PC-3 (cell line): Measurements from ENCODE around the gene VDAC1. TPM values are rescaled to one million over a fixed set of nuclear protein-coding genes. Genes with fewer than 3 reads are reported as not detected.

ENCODE experiments used
- ATAC-seq: fragments of 200-7000 bp; cut with Tn5 transposase; 2 replicates; pipeline ENCODE4 v1.9.1; 2020; ENCODE audit warnings: mild to moderate bottlenecking, moderate library complexity
- BruUV-seq: library from RNA; stranded (reverse); fragments of 400-500 nt; replicated peaks from 2 replicates; lab custom pipeline; 2021; lab: Mats Ljungman, UMichigan
- CTCF ChIA-PET: fragments of 300-600 bp; sonication (Branson Sonifier 250); formaldehyde crosslinking; loops from one replicate; lab custom pipeline; 2022; ENCODE audit warnings: antibody characterized with exemption; lab: Charles Lee
- POLR2A ChIA-PET: fragments of 300-600 bp; sonication (Branson Sonifier 250); formaldehyde crosslinking; loops from one replicate; lab custom pipeline; 2022; ENCODE audit warnings: antibody characterized with exemption; ENCODE audit not compliant: unreplicated experiment; lab: Charles Lee
- DNase-seq: peaks from one replicate; pipeline ENCODE4 v3.0.0-alpha.2; 2015
- H2AFZ ChIP-seq: fragments of 300-600 bp; sonication (generic); 2 replicates; pipeline ENCODE4 v1.6.0; 2016; ENCODE audit warnings: antibody characterized with exemption, low read length
- H3F3A ChIP-seq: fragments of 300-600 bp; sonication (generic); one replicate; pipeline ENCODE4 v1.6.0; 2017; ENCODE audit warnings: antibody characterized with exemption, low read length, control low read depth, mild to moderate bottlenecking; ENCODE audit not compliant: unreplicated experiment
- H3K27ac ChIP-seq: fragments of 300-600 bp; sonication (generic); 2 replicates; pipeline ENCODE4 v1.5.1; 2016; ENCODE audit warnings: mild to moderate bottlenecking, low read length
- H3K27me3 ChIP-seq: fragments of 300-600 bp; sonication (generic); 2 replicates; pipeline ENCODE4 v1.6.1; 2016; ENCODE audit warnings: low read length, mixed read lengths
- H3K36me3 ChIP-seq: fragments of 300-600 bp; sonication (generic); 2 replicates; pipeline ENCODE4 v1.6.1; 2016; ENCODE audit warnings: low read depth, mixed run types, low read length, mixed read lengths
- H3K4me1 ChIP-seq: fragments of 300-600 bp; sonication (generic); 2 replicates; pipeline ENCODE4 v1.5.1; 2016; ENCODE audit warnings: low read length; ENCODE audit not compliant: insufficient read depth
- H3K4me2 ChIP-seq: fragments of 300-600 bp; sonication (generic); 2 replicates; pipeline ENCODE4 v1.6.0; 2016; ENCODE audit warnings: low read length
- H3K4me3 ChIP-seq: fragments of 300-600 bp; sonication (generic); 2 replicates; pipeline ENCODE4 v1.5.1; 2016; ENCODE audit warnings: mild to moderate bottlenecking, low read length, mixed read lengths
- H3K79me2 ChIP-seq: fragments of 300-600 bp; sonication (generic); 2 replicates; pipeline ENCODE4 v1.6.1; 2017; ENCODE audit warnings: low read length, mixed read lengths
- H3K9ac ChIP-seq: fragments of 300-600 bp; sonication (generic); 2 replicates; pipeline ENCODE4 v1.6.0; 2016; ENCODE audit warnings: mild to moderate bottlenecking, low read length
- H3K9me2 ChIP-seq: fragments of 300-600 bp; sonication (generic); replicated peaks from 2 replicates; pipeline ENCODE4 v1.6.1; 2016; ENCODE audit warnings: mixed run types, low read length, mixed read lengths
- H3K9me3 ChIP-seq: fragments of 300-600 bp; sonication (generic); 2 replicates; pipeline ENCODE4 v1.6.1; 2016; ENCODE audit warnings: low read length, mixed read lengths
- H4K20me1 ChIP-seq: fragments of 300-600 bp; sonication (generic); 2 replicates; pipeline ENCODE4 v1.6.1; 2016; ENCODE audit warnings: low read length, mixed read lengths
- CTCF ChIP-seq: fragments of 300-600 bp; sonication (generic); conservative IDR thresholded peaks from 2 replicates; pipeline ENCODE4 v1.5.1; 2017; ENCODE audit warnings: antibody characterized with exemption, low read depth, mild to moderate bottlenecking, low read length
- EZH2 ChIP-seq: fragments of 300-600 bp; sonication (generic); IDR thresholded peaks from one replicate; pipeline ENCODE4 v1.6.1; 2017; ENCODE audit warnings: antibody characterized with exemption, mild to moderate bottlenecking, low read length; ENCODE audit not compliant: unreplicated experiment
- EZH2phosphoT487 ChIP-seq: fragments of 300-600 bp; sonication (generic); IDR thresholded peaks from 2 replicates; pipeline ENCODE4 v1.6.1; 2018; ENCODE audit warnings: mild to moderate bottlenecking, antibody characterized with exemption, low read length, borderline replicate concordance
- intact Hi-C: fragments of 100-400 bp; cut with micrococcal nuclease; formaldehyde crosslinking; loops from 2 replicates; pipeline ENCODE4 v1.9.0; 2023
- total RNA-seq: library from RNA; depleted of rRNA; stranded (reverse); fragments of >200 nt; gene quantifications from 2 replicates; pipeline ENCODE4 v1.2.3, GENCODE V29; 2014

Gene VDAC1
- total RNA-seq, 1 experiment from 2014 or later = 220 TPM

GRCh38 chr5:134043793-134044792 lies 39.3 kb upstream of the VDAC1 start:
- Histone ChIP-seq H4K20me1 (no peaks in the 10 kb centered on the region), H3K27ac (no peak overlapping the region), H3K27me3 (no peaks in the 10 kb centered on the region), H3K4me3 (no peak overlapping the region), H3K36me3 (no peaks in the 10 kb centered on the region), H3K9me3 (no peaks in the 10 kb centered on the region), H3F3A (no peaks in the 10 kb centered on the region), H3K9me2 (no peaks in the 10 kb centered on the region), H3K4me2 (no peak overlapping the region), H3K9ac (no peak overlapping the region), H3K4me1 (no peaks in the 10 kb centered on the region), H3K79me2 (no peaks in the 10 kb centered on the region), H2AFZ (no peak overlapping the region)
- no peak for TF ChIP-seq CTCF
- no peak for TF ChIP-seq EZH2
- TF ChIP-seq EZH2phosphoT487 = no peak
- ChIA-PET CTCF (no interaction called here), POLR2A (no interaction called here)
- intact Hi-C loops = no loop called here
- BruUV-seq = no TSS peak
- ATAC-seq (no peak), DNase-seq (no peak)

GRCh38 chr5:134041570-134042411 lies 37.0 kb upstream of the VDAC1 start:
- Histone ChIP-seq H3F3A (no peaks in the 10 kb centered on the region), H3K9me3 (no peaks in the 10 kb centered on the region), H3K4me3 (no peak overlapping the region), H2AFZ (no peak overlapping the region), H4K20me1 (no peaks in the 10 kb centered on the region), H3K27me3 (no peaks in the 10 kb centered on the region), H3K9me2 (no peaks in the 10 kb centered on the region), H3K79me2 (no peaks in the 10 kb centered on the region), H3K9ac (no peak overlapping the region), H3K27ac (no peak overlapping the region), H3K36me3 (no peaks in the 10 kb centered on the region), H3K4me1 (no peaks in the 10 kb centered on the region), H3K4me2 (no peak overlapping the region)
- no peak for TF ChIP-seq CTCF
- no peak for TF ChIP-seq EZH2phosphoT487
- no peak for TF ChIP-seq EZH2
- POLR2A ChIA-PET = no interaction called here
- no peak for DNase-seq
- no peak for ATAC-seq
- intact Hi-C loops = no loop called here
- CTCF ChIA-PET = no interaction called here
- BruUV-seq = no TSS peak
